ENCODE measurements around the gene TMEM269.

DNA sequence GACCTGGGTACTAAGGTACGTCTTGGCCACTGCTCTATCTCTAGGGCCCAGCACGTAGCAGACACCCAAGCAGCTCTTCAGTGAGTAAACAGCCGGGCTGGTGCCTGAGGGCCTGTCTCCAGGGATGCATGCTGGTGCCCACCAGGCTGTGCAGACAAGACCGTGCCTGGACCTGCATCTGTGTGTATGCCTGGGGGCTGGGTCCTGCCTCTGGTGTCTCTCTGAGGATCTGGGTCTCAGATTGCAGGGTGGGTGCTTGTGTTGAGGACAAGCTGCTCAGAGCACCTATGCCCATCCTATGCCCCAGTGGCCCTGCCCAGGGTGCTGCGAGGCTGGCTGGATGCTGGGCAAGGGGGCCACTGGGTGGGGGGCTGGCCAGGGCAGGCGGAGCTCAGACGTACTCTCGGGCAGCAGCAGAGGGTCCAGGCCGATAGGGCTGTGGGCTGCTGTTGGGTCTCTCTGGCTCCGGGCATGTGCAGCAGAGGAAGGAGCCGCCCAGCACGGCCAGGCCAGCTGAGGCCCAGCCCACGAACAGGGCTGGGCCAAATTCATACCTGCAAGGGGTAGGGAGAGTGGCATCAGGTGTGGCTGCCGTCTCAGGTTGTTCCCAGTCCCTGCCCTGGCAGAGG, 49.2 kb upstream of the TMEM269 start:
- no peak for TF ChIP-seq POLR2A (IDR thresholded peaks at IDR 0.05; ENCODE audit: extremely low read depth, insufficient read length)
- TF ChIP-seq, protein P1, sequence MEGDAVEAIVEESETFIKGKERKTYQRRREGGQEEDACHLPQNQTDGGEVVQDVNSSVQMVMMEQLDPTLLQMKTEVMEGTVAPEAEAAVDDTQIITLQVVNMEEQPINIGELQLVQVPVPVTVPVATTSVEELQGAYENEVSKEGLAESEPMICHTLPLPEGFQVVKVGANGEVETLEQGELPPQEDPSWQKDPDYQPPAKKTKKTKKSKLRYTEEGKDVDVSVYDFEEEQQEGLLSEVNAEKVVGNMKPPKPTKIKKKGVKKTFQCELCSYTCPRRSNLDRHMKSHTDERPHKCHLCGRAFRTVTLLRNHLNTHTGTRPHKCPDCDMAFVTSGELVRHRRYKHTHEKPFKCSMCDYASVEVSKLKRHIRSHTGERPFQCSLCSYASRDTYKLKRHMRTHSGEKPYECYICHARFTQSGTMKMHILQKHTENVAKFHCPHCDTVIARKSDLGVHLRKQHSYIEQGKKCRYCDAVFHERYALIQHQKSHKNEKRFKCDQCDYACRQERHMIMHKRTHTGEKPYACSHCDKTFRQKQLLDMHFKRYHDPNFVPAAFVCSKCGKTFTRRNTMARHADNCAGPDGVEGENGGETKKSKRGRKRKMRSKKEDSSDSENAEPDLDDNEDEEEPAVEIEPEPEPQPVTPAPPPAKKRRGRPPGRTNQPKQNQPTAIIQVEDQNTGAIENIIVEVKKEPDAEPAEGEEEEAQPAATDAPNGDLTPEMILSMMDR (IDR thresholded peaks at IDR 0.05; ENCODE audit: low read depth, low read length): no peak
- TF ChIP-seq MAX (IDR thresholded peaks at IDR 0.05; ENCODE audit: low read depth, low read length): no peak

All from NB4 (cell line).